WERI-Rb-1 (cell line): Measurements from ENCODE around the gene ELOA.
"Not testable (repeated sequence)": the region's sequence is repeated elsewhere in the genome, so short reads cannot be mapped to it uniquely, and the experiment has no call there.

Experiments used
- DNase-seq: peaks from one replicate; pipeline ENCODE4 v3.0.0-alpha.2; 2020
- H3K27ac ChIP-seq: fragments of 250-450 bp; sonication (Bioruptor Pico); 2 replicates; pipeline ENCODE4 v1.5.1; 2020; ENCODE audit warnings: mild to moderate bottlenecking, moderate library complexity
- H3K27me3 ChIP-seq: fragments of 250-450 bp; sonication (Bioruptor Pico); 2 replicates; pipeline ENCODE4 v1.5.1; 2021; ENCODE audit warnings: mild to moderate bottlenecking, low read depth, moderate library complexity; ENCODE audit not compliant: insufficient read depth, severe bottlenecking
- H3K36me3 ChIP-seq: fragments of 250-450 bp; sonication (Bioruptor Pico); 2 replicates; pipeline ENCODE4 v1.5.1; 2020; ENCODE audit warnings: mild to moderate bottlenecking, moderate library complexity
- H3K4me3 ChIP-seq: 2 replicates; pipeline ENCODE4 v1.5.1; 2011; ENCODE audit warnings: low read depth, mild to moderate bottlenecking, control low read depth, low read length
- H3K9me3 ChIP-seq: fragments of 250-450 bp; sonication (Bioruptor Pico); 2 replicates; pipeline ENCODE4 v1.5.1; 2021; ENCODE audit warnings: mild to moderate bottlenecking, moderate library complexity; ENCODE audit not compliant: severe bottlenecking
- CTCF ChIP-seq: IDR thresholded peaks from 2 replicates; pipeline ENCODE4 v1.5.1; 2011; ENCODE audit warnings: low read depth, mild to moderate bottlenecking, control low read depth, inconsistent platforms, low read length

ELOA gene

DNA sequence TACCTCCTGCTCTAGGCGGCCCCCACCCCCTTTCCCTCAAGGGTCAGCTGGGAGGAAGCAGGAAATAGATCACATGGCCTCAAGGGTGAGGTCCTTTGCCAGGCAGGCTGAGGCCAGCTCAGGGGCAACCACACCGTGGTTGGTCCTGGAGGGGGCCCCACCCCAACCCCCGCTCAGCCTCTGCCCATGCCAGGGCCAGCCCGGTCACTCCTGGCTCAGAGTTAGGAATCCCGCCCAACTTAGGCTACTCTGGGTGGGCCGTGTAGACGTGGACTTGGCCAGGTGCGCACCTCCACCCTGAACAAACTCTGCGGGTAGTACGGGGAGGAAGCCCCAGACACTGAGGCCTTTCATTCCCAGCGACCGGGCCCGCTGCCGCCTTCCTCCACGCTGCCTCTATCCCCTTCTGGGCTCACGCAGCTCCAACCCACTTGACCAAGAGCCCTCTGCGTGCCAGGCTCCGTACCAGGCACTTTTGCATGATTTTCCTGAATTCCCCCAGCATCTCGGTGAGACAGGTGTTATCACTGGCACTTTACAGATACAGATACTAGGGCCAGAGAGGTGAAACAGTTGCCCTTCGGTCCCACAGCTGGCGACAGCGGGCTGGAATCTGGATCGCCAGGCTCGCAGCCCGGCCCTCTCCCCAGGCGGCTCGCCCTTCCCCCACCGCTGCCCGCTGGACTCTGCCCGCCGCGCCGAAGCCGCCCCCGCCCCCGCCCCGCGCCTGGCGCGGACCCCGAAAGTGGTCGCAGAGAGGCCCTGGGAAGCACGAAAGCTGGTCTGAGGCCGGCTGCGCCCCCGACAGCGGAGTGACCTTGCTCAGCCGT, 56.5 kb downstream of the ELOA start:
- H3K9me3 ChIP-seq: no peaks in the 10 kb centered on the region
- peak overlapping the region; percentile 75 for H3K27ac ChIP-seq
- H3K36me3 ChIP-seq: peaks cover 28% of the 10 kb centered on the region
- H3K27me3 ChIP-seq: no peaks in the 10 kb centered on the region
- H3K4me3 ChIP-seq: peak overlapping the region; percentile 87
- no peak for DNase-seq
- TF ChIP-seq CTCF: no peak

DNA sequence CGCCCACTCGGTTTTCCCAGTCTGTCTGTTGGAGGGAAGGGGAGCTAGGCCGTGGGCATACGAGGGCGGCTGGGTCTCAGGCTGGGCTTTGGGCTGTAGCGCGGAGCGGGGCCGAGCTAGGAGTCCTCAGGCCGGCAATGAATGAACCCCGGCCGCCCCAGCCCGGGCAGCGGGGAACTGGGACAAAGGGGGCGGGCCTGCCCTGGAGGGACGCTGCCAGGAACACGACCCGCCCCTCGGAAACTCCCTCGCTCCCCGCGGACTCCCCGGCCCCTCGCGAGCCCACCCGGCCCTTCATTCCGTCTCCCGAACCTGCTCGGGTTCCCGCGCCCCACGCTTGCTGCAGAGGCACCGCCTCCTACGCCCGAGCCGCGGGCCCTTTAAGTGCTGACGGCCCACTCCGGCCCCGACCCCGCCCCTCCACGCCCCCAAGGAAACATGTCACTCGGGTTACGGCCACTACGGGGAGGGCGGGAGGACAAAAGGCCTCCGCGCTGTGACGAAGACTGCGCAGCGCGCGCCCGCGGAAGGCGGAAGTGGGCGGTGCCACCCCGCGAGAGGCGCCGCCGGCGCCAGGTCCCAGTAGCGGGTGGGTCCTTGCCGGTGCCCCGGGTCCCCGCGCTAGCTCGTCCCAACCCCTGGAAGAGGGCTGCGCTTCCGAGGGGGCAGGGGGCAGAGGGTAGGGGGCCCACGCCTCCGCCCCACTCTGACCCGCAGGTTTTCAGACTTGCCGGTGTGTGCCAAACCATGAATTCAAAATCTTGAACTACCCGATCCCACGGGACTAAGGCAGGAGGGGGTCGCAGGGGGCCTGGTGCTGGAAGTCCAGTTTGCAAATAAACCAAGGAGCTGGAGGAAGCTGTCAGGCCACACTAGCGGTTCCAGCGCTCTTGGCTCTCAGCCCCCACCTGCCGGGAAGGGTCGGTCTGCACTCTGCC, 57.4 kb downstream of the ELOA start, which contains the start of gene GALE:
TSS of gene GALE (minus strand) at position 355 of the 938 bp plus-strand sequence. CDS start 1,747 bp downstream, outside the sequence.
- peak; percentile 97 for DNase-seq
- H3K27me3 ChIP-seq: no peaks in the 10 kb centered on the region
- no peak for TF ChIP-seq CTCF
- peak within 1 kb of the TSS; percentile 75 for H3K27ac ChIP-seq
- H3K4me3 ChIP-seq: peak within 1 kb of the TSS; percentile 87
- peaks cover 24% of the 10 kb centered on the region for H3K36me3 ChIP-seq
- H3K9me3 ChIP-seq: no peaks in the 10 kb centered on the region

DNA sequence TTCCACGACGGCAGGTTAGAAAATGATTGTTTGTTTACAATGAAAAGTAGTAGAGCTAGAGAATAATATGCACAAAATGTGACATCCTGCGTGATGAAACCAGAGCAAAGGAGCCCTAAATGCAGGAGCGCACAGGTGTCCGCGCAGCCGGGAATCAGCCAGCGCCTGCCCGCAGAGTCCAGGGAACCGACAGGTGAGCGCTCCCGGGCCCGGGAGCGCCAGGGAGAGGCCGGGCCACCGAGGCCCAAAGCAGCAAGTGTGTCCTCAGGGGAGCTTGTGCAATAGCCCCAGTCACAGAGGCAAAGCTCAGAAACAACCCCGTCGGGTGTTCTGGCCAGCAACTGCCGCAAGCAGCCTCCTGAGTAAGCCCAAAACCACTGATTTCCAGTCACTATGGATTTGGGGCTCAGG, 58.1 kb downstream of the ELOA start:
- DNase-seq: no peak
- Histone ChIP-seq H3K4me3 (peak overlapping the region; percentile 87), H3K9me3 (no peaks in the 10 kb centered on the region), H3K27ac (peak overlapping the region; percentile 58), H3K27me3 (no peaks in the 10 kb centered on the region), H3K36me3 (peaks cover 20% of the 10 kb centered on the region)
- no peak for TF ChIP-seq CTCF

- H3K4me3 ChIP-seq: peak overlapping the region; percentile 87
- no peaks in the 10 kb centered on the region for H3K9me3 ChIP-seq
- H3K27ac ChIP-seq: peak overlapping the region; percentile 36
- TF ChIP-seq CTCF: no peak
- peak; percentile 40 for DNase-seq
- H3K36me3 ChIP-seq: peaks cover 15% of the 10 kb centered on the region
- no peaks in the 10 kb centered on the region for H3K27me3 ChIP-seq
These were observed 58.6 kb downstream of the ELOA start for GRCh38 chr1:23801876-23802275.

GRCh38 chr1:23802809-23803342, 59.6 kb downstream of the ELOA start:
- H3K27me3 ChIP-seq, H3K27ac ChIP-seq, H3K4me3 ChIP-seq, H3K36me3 ChIP-seq, H3K9me3 ChIP-seq, DNase-seq: not testable (repeated sequence)

GRCh38 chr1:23803674-23804073, 60.4 kb downstream of the ELOA start:
- no peak for TF ChIP-seq CTCF
- Histone ChIP-seq H3K27ac (no peak overlapping the region), H3K9me3 (no peaks in the 10 kb centered on the region), H3K36me3 (peaks cover 4% of the 10 kb centered on the region; the same call in 1 of the 2 replicates), H3K4me3 (no peak overlapping the region), H3K27me3 (no peaks in the 10 kb centered on the region)
- DNase-seq: no peak
